HepG2 (cell line): Measurements from ENCODE around the gene TNC.

Experiments
- CHD2 ChIP-seq: IDR thresholded peaks from 2 replicates; pipeline ENCODE4 v1.6.1; 2011; ENCODE audit warnings: low read depth, low read length, improper control_type of control experiment
- FOXA1 ChIP-seq, 2 experiments: fragments of 450-650 bp in 1 of 2; sonication (generic) in 1 of 2; formaldehyde crosslinking in 1 of 2; IDR thresholded peaks; 2 replicates each; pipeline versions ENCODE4 v1.4.0 to v1.6.1; 2016 to 2020; ENCODE audit warnings: missing genetic modification reagents in 1 of 2
- POLR2A ChIP-seq, 2 experiments: IDR thresholded peaks; 2 replicates each; pipeline ENCODE4 v1.6.1; 2011; ENCODE audit warnings: low read depth in 2 of 2, low read length in 2 of 2, mild to moderate bottlenecking in 1 of 2, moderate library complexity in 1 of 2; ENCODE audit not compliant: insufficient read depth in 1 of 2
- RAD21 ChIP-seq: fragments of 450-650 bp; formaldehyde crosslinking; IDR thresholded peaks from 2 replicates; pipeline ENCODE4 v1.5.0; 2020; ENCODE audit warnings: mild to moderate bottlenecking
- RFX5 ChIP-seq: IDR thresholded peaks from 2 replicates; pipeline ENCODE4 v1.6.1; 2011; ENCODE audit warnings: low read depth, low read length, improper control_type of control experiment
- ZFP36 ChIP-seq: fragments of 150-350 bp; IDR thresholded peaks from 2 replicates; pipeline ENCODE4 v1.6.1; 2018; ENCODE audit warnings: borderline replicate concordance, low read length, low read depth; ENCODE audit not compliant: partially characterized antibody

DNA sequence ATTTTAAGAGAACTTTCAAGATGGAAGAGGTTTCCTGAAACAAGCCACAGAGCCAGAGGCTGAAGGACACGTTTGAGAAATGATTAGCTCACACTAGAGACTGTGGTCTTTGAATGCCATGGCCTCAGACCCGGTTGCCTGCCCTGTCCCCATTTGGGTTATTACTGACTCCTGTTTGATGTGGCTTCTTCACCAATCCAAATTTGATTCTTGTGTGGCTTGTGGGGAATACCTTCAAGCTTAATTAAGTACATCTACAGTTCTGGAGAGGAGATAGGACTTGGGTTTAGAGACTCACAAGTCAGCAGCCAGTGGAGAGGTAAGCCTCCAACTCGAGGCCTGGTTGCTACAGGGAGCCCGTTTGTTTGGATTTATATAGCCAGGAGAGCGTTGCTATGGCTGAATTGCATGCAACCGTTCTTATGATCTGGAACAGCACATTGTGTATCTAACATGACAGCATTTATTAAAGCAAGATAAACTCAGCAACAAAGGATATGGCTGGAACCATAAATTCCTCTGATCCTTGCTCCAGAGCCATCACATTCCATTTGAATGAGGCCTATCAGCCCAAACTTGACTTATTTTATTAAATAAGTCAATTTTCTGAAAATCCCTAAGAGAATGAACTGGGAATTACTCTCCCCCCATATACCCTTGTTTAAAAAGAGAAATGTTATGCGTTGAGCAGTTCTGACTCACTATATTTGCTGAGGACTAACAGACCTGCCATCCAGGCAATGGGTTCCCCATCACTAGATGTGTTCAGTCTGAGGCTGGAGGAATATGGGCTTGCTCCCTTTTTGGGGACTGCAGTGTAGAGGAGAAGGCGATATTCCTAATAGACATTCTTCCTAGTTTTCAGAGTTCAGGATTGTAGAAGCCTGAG is 99.2 kb downstream of the TNC start:
- no peak for TF ChIP-seq POLR2A (IDR thresholded peaks at IDR 0.05; ENCODE audit: insufficient read depth in 1 of 2, low read depth in 2 of 2, low read length in 2 of 2)
- no peak for TF ChIP-seq RAD21
- no peak for TF ChIP-seq RFX5
- no peak for TF ChIP-seq CHD2
- TF ChIP-seq FOXA1 (IDR thresholded peaks at IDR 0.05) = no peak
- TF ChIP-seq FOXA1 (CRISPR knock-in tag; IDR thresholded peaks at IDR 0.05) = no peak
- no peak for TF ChIP-seq ZFP36
